ENCODE data around the gene RFNG. TPM values are rescaled to one million over a fixed set of nuclear protein-coding genes. Genes with fewer than 3 reads are reported as not detected.
A peak's percentile ranks its signal among the peaks of the same experiment; 100 is the strongest.

Gene RFNG
- total and polyA plus RNA-seq, 2 of the 13 experiments (the other 11 are each of a cell fraction or from before 2014, with no cell fraction given), result 61.4 to 64.0 TPM

- TF ChIP-seq HBP1 (CRISPR knock-in tag; IDR thresholded peaks at IDR 0.05; ENCODE audit: low read depth) (0 out of 2 replicates have a peak, but pooled peaks have one; percentile 51), HNF4G (IDR thresholded peaks at IDR 0.05; ENCODE audit: borderline replicate concordance, low read depth, low read length) (no peak; the same call in 1 of the 2 replicates), HNF4G (CRISPR knock-in tag; IDR thresholded peaks at IDR 0.05; ENCODE audit: borderline replicate concordance, low read depth) (0 out of 2 replicates have a peak, but pooled peaks have one; percentile 32), SNRNP70 (IDR thresholded peaks at IDR 0.05; ENCODE audit: low read depth, low read length) (no peak), TEAD2 (CRISPR knock-in tag; IDR thresholded peaks at IDR 0.05) (no peak), ZBTB2 (CRISPR knock-in tag; IDR thresholded peaks at IDR 0.05; ENCODE audit: low read depth) (peak; percentile 47; the same call in 1 of the 2 replicates), ZNF143 (CRISPR knock-in tag; IDR thresholded peaks at IDR 0.05) (no peak), CSRNP1 (CRISPR knock-in tag; IDR thresholded peaks at IDR 0.05) (no peak), ZBTB7A (CRISPR knock-in tag; IDR thresholded peaks at IDR 0.05) (no peak), GMEB1 (CRISPR knock-in tag; IDR thresholded peaks at IDR 0.05; ENCODE audit: borderline replicate concordance) (peak; percentile 88), GATAD1 (CRISPR knock-in tag; IDR thresholded peaks at IDR 0.05) (peak; percentile 92), TAF1 (CRISPR knock-in tag; IDR thresholded peaks at IDR 0.05) (peak; percentile 51; the same call in 1 of the 2 replicates), TFAP4 (IDR thresholded peaks at IDR 0.05; ENCODE audit: borderline replicate concordance, low read depth) (peak; percentile 49; the same call in 1 of the 2 replicates), PRPF4 (IDR thresholded peaks at IDR 0.05; ENCODE audit: low read depth, low read length, poor library complexity, severe bottlenecking) (no peak), HCFC1 (IDR thresholded peaks at IDR 0.05; ENCODE audit: low read depth, low read length) (peak; percentile 58; the same call in 1 of the 2 replicates)
Measured at GRCh38 chr17:82051776-82052637, at the start of gene RFNG, which contains the start of gene GPS1 (continued).
